ENCODE data around the gene KRT84. TPM values are rescaled to one million over a fixed set of nuclear protein-coding genes. Genes with fewer than 3 reads are reported as not detected.

The KRT84 gene
- total RNA-seq, 1 experiment from 2014 or later: 0.15 TPM

GRCh38 chr12:52372216-52373154 lies 13.0 kb downstream of the KRT84 start:
- H2AFZ ChIP-seq (ENCODE audit: low read length): no peak overlapping the region

GRCh38 chr12:52371716-52372115 lies 13.7 kb downstream of the KRT84 start:
- intact Hi-C loops (cut with micrococcal nuclease): loop anchor here (1.0 to 5.0 kb wide), 3 partner anchors 136 to 509 kb away; no protein-coding TSS in a partner anchor
- no peak overlapping the region for H2AFZ ChIP-seq (ENCODE audit: low read length)
- POLR2A ChIA-PET (ENCODE audit: unreplicated experiment): interaction anchor here (0.6 kb wide), 1 partner anchor 135 kb away, joined by 3 read pairs; no protein-coding TSS in a partner anchor

More at GRCh38 chr12:52372216-52373154, 13.0 kb downstream of the KRT84 start:
- Histone ChIP-seq H3K27ac (ENCODE audit: low read length) (no peak overlapping the region), H3F3A (ENCODE audit: low read length, unreplicated experiment) (no peaks in the 10 kb centered on the region), H3K79me2 (ENCODE audit: low read length) (no peaks in the 10 kb centered on the region), H4K20me1 (ENCODE audit: low read length) (no peaks in the 10 kb centered on the region), H3K4me3 (ENCODE audit: low read length) (no peak overlapping the region), H3K9me2 (replicated peaks; ENCODE audit: low read length) (no peaks in the 10 kb centered on the region), H3K9ac (ENCODE audit: low read length) (no peak overlapping the region), H3K36me3 (ENCODE audit: low read depth, low read length) (no peaks in the 10 kb centered on the region), H3K4me2 (ENCODE audit: low read length) (no peak overlapping the region), H3K27me3 (ENCODE audit: low read length) (no peaks in the 10 kb centered on the region), H3K4me1 (ENCODE audit: insufficient read depth, low read length) (no peaks in the 10 kb centered on the region), H3K9me3 (ENCODE audit: low read length) (no peaks in the 10 kb centered on the region)
- ATAC-seq: peak; percentile 93
- TF ChIP-seq EZH2phosphoT487 (IDR thresholded peaks at IDR 0.05; ENCODE audit: borderline replicate concordance, low read length) (no peak), CTCF (conservative IDR thresholded peaks at IDR 0.05; ENCODE audit: low read depth, low read length) (peak; percentile 87)
- intact Hi-C loops (cut with micrococcal nuclease): loop anchor here (1.0 to 5.0 kb wide), 3 partner anchors 135 to 508 kb away; no protein-coding TSS in a partner anchor
- CTCF ChIA-PET: interaction anchor here (0.7 to 1.2 kb wide), 12 partner anchors 9 to 532 kb away, joined by 3 to 18 read pairs (median 3); partner anchors contain the start of genes KRT8 and KRT84
- BruUV-seq (replicated peaks): no TSS peak
- POLR2A ChIA-PET (ENCODE audit: unreplicated experiment): no interaction called here
- peak; percentile 88 for DNase-seq

More at GRCh38 chr12:52371716-52372115, 13.7 kb downstream of the KRT84 start:
- ATAC-seq (no peak), DNase-seq (no peak)
- H3K27me3 ChIP-seq (ENCODE audit: low read length): no peaks in the 10 kb centered on the region
- no peaks in the 10 kb centered on the region for H3K4me1 ChIP-seq (ENCODE audit: insufficient read depth, low read length)
- TF ChIP-seq EZH2 (IDR thresholded peaks at IDR 0.05; ENCODE audit: low read length, unreplicated experiment) (no peak), EZH2phosphoT487 (IDR thresholded peaks at IDR 0.05; ENCODE audit: borderline replicate concordance, low read length) (no peak), CTCF (conservative IDR thresholded peaks at IDR 0.05; ENCODE audit: low read depth, low read length) (no peak)
- no TSS peak for BruUV-seq (replicated peaks)
- H3K9ac ChIP-seq (ENCODE audit: low read length): no peak overlapping the region
- H3K4me2 ChIP-seq (ENCODE audit: low read length): no peak overlapping the region
- CTCF ChIA-PET: interaction anchor here (1.1 to 1.2 kb wide), 2 partner anchors 506 to 508 kb away, joined by 4 to 18 read pairs; no protein-coding TSS in a partner anchor
- H3F3A ChIP-seq (ENCODE audit: low read length, unreplicated experiment): no peaks in the 10 kb centered on the region
- no peaks in the 10 kb centered on the region for H3K9me3 ChIP-seq (ENCODE audit: low read length)
- H3K4me3 ChIP-seq (ENCODE audit: low read length): no peak overlapping the region
- no peak overlapping the region for H3K27ac ChIP-seq (ENCODE audit: low read length)
- no peaks in the 10 kb centered on the region for H3K9me2 ChIP-seq (replicated peaks; ENCODE audit: low read length)
- H4K20me1 ChIP-seq (ENCODE audit: low read length): no peaks in the 10 kb centered on the region
- H3K36me3 ChIP-seq (ENCODE audit: low read depth, low read length): no peaks in the 10 kb centered on the region
- H3K79me2 ChIP-seq (ENCODE audit: low read length): no peaks in the 10 kb centered on the region

Data from PC-3 (cell line).